ENCODE results near the gene ADORA1.

ADORA1 gene

GRCh38 chr1:203196371-203196770 lies 68.8 kb downstream of the ADORA1 start:
- no peak for DNase-seq (ENCODE audit: extremely low read depth, low read depth)
- no peak; the same call in 1 of the 2 replicates for TF ChIP-seq CTCF (IDR thresholded peaks at IDR 0.05; ENCODE audit: low read depth, low read length)

GRCh38 chr1:203197625-203198024 lies 70.1 kb downstream of the ADORA1 start:
- TF ChIP-seq CTCF (IDR thresholded peaks at IDR 0.05; ENCODE audit: low read depth, low read length), result no peak
- DNase-seq (ENCODE audit: extremely low read depth, low read depth), result peak; percentile 39

GRCh38 chr1:203199002-203199401 lies 71.5 kb downstream of the ADORA1 start:
- TF ChIP-seq CTCF (IDR thresholded peaks at IDR 0.05; ENCODE audit: low read depth, low read length), result no peak
- no peak for DNase-seq (ENCODE audit: extremely low read depth, low read depth)

- TF ChIP-seq CTCF (IDR thresholded peaks at IDR 0.05; ENCODE audit: low read depth, low read length), result no peak
- no peak for DNase-seq (ENCODE audit: extremely low read depth, low read depth)
Observed at GRCh38 chr1:203199481-203199815, 71.9 kb downstream of the ADORA1 start.

GRCh38 chr1:203199816-203200571 lies 72.5 kb downstream of the ADORA1 start:
- TF ChIP-seq CTCF (IDR thresholded peaks at IDR 0.05; ENCODE audit: low read depth, low read length), result no peak
- DNase-seq (ENCODE audit: extremely low read depth, low read depth), result peak; percentile 56

- TF ChIP-seq CTCF (IDR thresholded peaks at IDR 0.05; ENCODE audit: low read depth, low read length), result no peak
- no peak for DNase-seq (ENCODE audit: extremely low read depth, low read depth)
Observed at GRCh38 chr1:203200916-203201315, 73.4 kb downstream of the ADORA1 start.

GRCh38 chr1:203201516-203202205 lies 74.1 kb downstream of the ADORA1 start:
- TF ChIP-seq CTCF (IDR thresholded peaks at IDR 0.05; ENCODE audit: low read depth, low read length), result no peak
- DNase-seq (ENCODE audit: extremely low read depth, low read depth), result no peak

Measured in AG09319 (cell line).